Measurements from ENCODE around the gene BTG3. TPM values are rescaled to one million over a fixed set of nuclear protein-coding genes. Genes with fewer than 3 reads are reported as not detected.

BTG3 gene, protein sequence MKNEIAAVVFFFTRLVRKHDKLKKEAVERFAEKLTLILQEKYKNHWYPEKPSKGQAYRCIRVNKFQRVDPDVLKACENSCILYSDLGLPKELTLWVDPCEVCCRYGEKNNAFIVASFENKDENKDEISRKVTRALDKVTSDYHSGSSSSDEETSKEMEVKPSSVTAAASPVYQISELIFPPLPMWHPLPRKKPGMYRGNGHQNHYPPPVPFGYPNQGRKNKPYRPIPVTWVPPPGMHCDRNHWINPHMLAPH
- total RNA-seq (2022; extraction: Qiagen RNA extraction): 24.5 to 32.7 TPM (median 29.3 TPM) in 5 replicates

GRCh38 chr21:17612565-17613241 is at the start of gene BTG3:
Gene BTG3 (minus strand): TSS chr21:17612901. CDS start chr21:17609144, 3,757 bp downstream.

Other genes starting within 250 kb of the BTG3 start
- 7.4 to 9.7 TPM (median 8.6 TPM) in 5 replicates for gene CXADR, start 99.9 kb downstream of the BTG3 start, total RNA-seq (2022; extraction: Qiagen RNA extraction)
- 1.8 to 2.3 TPM (median 2.2 TPM) in 5 replicates for gene C21orf91, start 206.5 kb upstream of the BTG3 start, total RNA-seq (2022; extraction: Qiagen RNA extraction)

Measured in A549 treated with CORT108297 at 1 μM for 4 hours (cell line).